ENCODE data around the gene FLNA. TPM values are rescaled to one million over a fixed set of nuclear protein-coding genes. Genes with fewer than 3 reads are reported as not detected.

The FLNA gene
- total and polyA plus RNA-seq, 2 of the 13 experiments (the other 11 are each of a cell fraction or from before 2014, with no cell fraction given): 83.4 to 174 TPM

GRCh38 chrX:154307202-154307601, 67.2 kb downstream of the FLNA start (continued):
- TF ChIP-seq IRF1 (CRISPR knock-in tag; IDR thresholded peaks at IDR 0.05; ENCODE audit: low read depth) (no peak), GZF1 (CRISPR knock-in tag; IDR thresholded peaks at IDR 0.05) (no peak)

GRCh38 chrX:154305541-154306205, 68.8 kb downstream of the FLNA start:
- no peak overlapping the region for H3K4me3 ChIP-seq (replicated peaks in 1 of 3; ENCODE audit: insufficient read depth in 1 of 3, low read depth in 2 of 3, low read length in 3 of 3)
- H3K79me2 ChIP-seq (ENCODE audit: insufficient read depth, low read length): no peaks in the 10 kb centered on the region
- TF ChIP-seq NFATC3 (CRISPR knock-in tag; IDR thresholded peaks at IDR 0.05) (no peak), ZNF329 (CRISPR knock-in tag; IDR thresholded peaks at IDR 0.05; ENCODE audit: low read depth) (no peak), HHEX (CRISPR knock-in tag; IDR thresholded peaks at IDR 0.05) (no peak), ZNF431 (CRISPR knock-in tag; IDR thresholded peaks at IDR 0.05; ENCODE audit: borderline replicate concordance, low read depth) (no peak), CBFB (CRISPR knock-in tag; IDR thresholded peaks at IDR 0.05) (no peak), MED8 (CRISPR knock-in tag; IDR thresholded peaks at IDR 0.05; ENCODE audit: insufficient replicate concordance) (no peak)
- no peak overlapping the region for H3K4me2 ChIP-seq (ENCODE audit: low read depth, low read length)
- in situ Hi-C loops (cut with HindIII; ENCODE audit: extremely low pct_ligation_motif_present, low pct_unique_long_range_greater_than_20kb): no loop called here
- H3K4me1 ChIP-seq (ENCODE audit: insufficient read depth, low read length): no peaks in the 10 kb centered on the region
- ATAC-seq (no peak), DNase-seq (ENCODE audit: low spot score) (no peak), FAIRE-seq (no peak)
- intact Hi-C loops (cut with micrococcal nuclease; ENCODE audit: unreplicated experiment): no loop called here
- H3K36me3 ChIP-seq (replicated peaks in 1 of 2; ENCODE audit: control insufficient read depth in 1 of 2, insufficient read depth in 2 of 2, low read length in 2 of 2): no peaks in the 10 kb centered on the region
- ChIA-PET CTCF (ENCODE audit: low intra/inter-chr PET ratio, low total read pairs) (no interaction called here), POLR2A (no interaction called here)
- BruUV-seq (replicated peaks): no TSS peak
- no peak overlapping the region for H2AFZ ChIP-seq (ENCODE audit: low read length)
- WGBS (ENCODE audit: low lambda C conversion rate): 20% methylated on average over 6 of the region's 11 CpGs
- H4K20me1 ChIP-seq (ENCODE audit: insufficient read depth, low read length): no peaks in the 10 kb centered on the region
- no peaks in the 10 kb centered on the region for H3K9me3 ChIP-seq (ENCODE audit: low read length)
- H3K27ac ChIP-seq (ENCODE audit: extremely low read length, insufficient read depth, low read length): no peak overlapping the region
- H3K9ac ChIP-seq (ENCODE audit: insufficient read depth, low read depth, low read length): no peak overlapping the region
- no peaks in the 10 kb centered on the region for H3K27me3 ChIP-seq (ENCODE audit: control insufficient read depth in 1 of 2, insufficient read depth in 2 of 2, low read length in 2 of 2)

Data from HepG2 (cell line).